WTC11 (cell line): ENCODE data around the gene WDFY4. TPM values are rescaled to one million over a fixed set of nuclear protein-coding genes. Genes with fewer than 3 reads are reported as not detected.

Experiments used
- ATAC-seq: fragments of 200-7000 bp; cut with Tn5 transposase; 2 replicates; pipeline ENCODE4 v1.10.0; 2021; ENCODE audit warnings: mild to moderate bottlenecking, moderate library complexity
- CTCF ChIA-PET: fragments of 300-600 bp; sonication (Branson Sonifier 250); formaldehyde crosslinking; loops from one replicate; lab custom pipeline; 2021; ENCODE audit warnings: antibody characterized with exemption; lab: Charles Lee
- POLR2A ChIA-PET: fragments of 350-600 bp; sonication (Branson Sonifier 250); formaldehyde crosslinking; loops from one replicate; lab custom pipeline; 2021; ENCODE audit warnings: antibody characterized with exemption; lab: Charles Lee
- DNase-seq: peaks from one replicate; pipeline ENCODE4 v3.0.0; 2021; ENCODE audit warnings: low spot score
- H3K27ac Mint-ChIP-seq: 2 replicates; pipeline ENCODE4 v1.8.0; 2021; ENCODE audit warnings: mixed read lengths
- H3K27me3 Mint-ChIP-seq: 2 replicates; pipeline ENCODE4 v1.8.0; 2021; ENCODE audit warnings: low read depth, mild to moderate bottlenecking, moderate library complexity, mixed read lengths
- H3K36me3 Mint-ChIP-seq: 2 replicates; pipeline ENCODE4 v1.8.0; 2021; ENCODE audit warnings: mixed read lengths
- H3K4me1 Mint-ChIP-seq: 2 replicates; pipeline ENCODE4 v1.8.0; 2022; ENCODE audit warnings: mixed read lengths
- H3K4me3 Mint-ChIP-seq: 2 replicates; pipeline ENCODE4 v1.8.0; 2021; ENCODE audit warnings: mild to moderate bottlenecking, moderate library complexity, mixed read lengths
- H3K9me3 Mint-ChIP-seq: 2 replicates; pipeline ENCODE4 v1.8.0; 2021; ENCODE audit warnings: mixed read lengths
- ARID4B ChIP-seq: sonication (generic); formaldehyde crosslinking; IDR thresholded peaks from 2 replicates; pipeline ENCODE4 v1.8.0; 2023; ENCODE audit warnings: missing genetic modification reagents, mild to moderate bottlenecking, borderline replicate concordance
- ATF1 ChIP-seq: sonication (generic); formaldehyde crosslinking; IDR thresholded peaks from 2 replicates; pipeline ENCODE4 v1.8.1; 2023; ENCODE audit warnings: mild to moderate bottlenecking, moderate library complexity, missing genetic modification reagents
- CBFB ChIP-seq: sonication (generic); formaldehyde crosslinking; IDR thresholded peaks from 2 replicates; pipeline ENCODE4 v1.8.1; 2022; ENCODE audit warnings: mild to moderate bottlenecking, low read depth, missing genetic modification reagents
- E2F1 ChIP-seq: sonication (generic); formaldehyde crosslinking; IDR thresholded peaks from 2 replicates; pipeline ENCODE4 v1.8.0; 2022; ENCODE audit warnings: mild to moderate bottlenecking, missing genetic modification reagents
- EMX1 ChIP-seq: fragments of 250-450 bp; sonication (Bioruptor Pico); IDR thresholded peaks from 2 replicates; pipeline ENCODE4 v1.8.0; 2021; ENCODE audit warnings: mild to moderate bottlenecking
- ERG ChIP-seq: fragments of 250-450 bp; sonication (Bioruptor Pico); IDR thresholded peaks from 2 replicates; pipeline ENCODE4 v1.8.0; 2021; ENCODE audit warnings: mild to moderate bottlenecking
- FOXK1 ChIP-seq: sonication (generic); formaldehyde crosslinking; IDR thresholded peaks from 2 replicates; pipeline ENCODE4 v1.8.0; 2022; ENCODE audit warnings: mild to moderate bottlenecking, moderate library complexity, missing genetic modification reagents
- HMGXB4 ChIP-seq: sonication (generic); formaldehyde crosslinking; IDR thresholded peaks from 2 replicates; pipeline ENCODE4 v1.8.1; 2023; ENCODE audit warnings: mild to moderate bottlenecking, moderate library complexity, missing genetic modification reagents
- KAT7 ChIP-seq: sonication (generic); formaldehyde crosslinking; IDR thresholded peaks from 2 replicates; pipeline ENCODE4 v1.8.1; 2023; ENCODE audit warnings: missing genetic modification reagents, mild to moderate bottlenecking, borderline replicate concordance
- NFYB ChIP-seq: sonication (generic); formaldehyde crosslinking; conservative IDR thresholded peaks from 2 replicates; pipeline ENCODE4 v1.8.0; 2022; ENCODE audit warnings: low read depth, missing genetic modification reagents
- NR1H2 ChIP-seq: sonication (generic); formaldehyde crosslinking; IDR thresholded peaks from 2 replicates; pipeline ENCODE4 v1.9.0; 2021; ENCODE audit warnings: mild to moderate bottlenecking, moderate library complexity, missing genetic modification reagents
- PRDM15 ChIP-seq: sonication (generic); formaldehyde crosslinking; IDR thresholded peaks from 2 replicates; pipeline ENCODE4 v1.8.0; 2022; ENCODE audit warnings: missing genetic modification reagents
- PREB ChIP-seq: sonication (generic); formaldehyde crosslinking; IDR thresholded peaks from 2 replicates; pipeline ENCODE4 v1.8.1; 2022; ENCODE audit warnings: mild to moderate bottlenecking, missing genetic modification reagents, moderate library complexity, borderline replicate concordance
- RORB ChIP-seq: fragments of 250-450 bp; sonication (Bioruptor Pico); IDR thresholded peaks from 2 replicates; pipeline ENCODE4 v1.9.0; 2021; ENCODE audit warnings: mild to moderate bottlenecking
- SOX15 ChIP-seq: fragments of 250-450 bp; sonication (Bioruptor Pico); IDR thresholded peaks from 2 replicates; pipeline ENCODE4 v1.9.0; 2021; ENCODE audit warnings: mild to moderate bottlenecking
- ZNF138 ChIP-seq: sonication (generic); formaldehyde crosslinking; conservative IDR thresholded peaks from 2 replicates; pipeline ENCODE4 v1.8.1; 2022; ENCODE audit warnings: mild to moderate bottlenecking, moderate library complexity, missing genetic modification reagents
- ZNF396 ChIP-seq: fragments of 250-450 bp; sonication (Bioruptor Pico); IDR thresholded peaks from 2 replicates; pipeline ENCODE4 v1.8.0; 2021; ENCODE audit warnings: mild to moderate bottlenecking, moderate library complexity, borderline replicate concordance
- ZNF423 ChIP-seq: fragments of 250-450 bp; sonication (Bioruptor Pico); IDR thresholded peaks from 2 replicates; pipeline ENCODE4 v2.1.2; 2022; ENCODE audit warnings: mild to moderate bottlenecking, moderate library complexity
- ZNF671 ChIP-seq: fragments of 250-450 bp; sonication (Bioruptor Pico); IDR thresholded peaks from 2 replicates; pipeline ENCODE4 v1.8.0; 2021; ENCODE audit warnings: mild to moderate bottlenecking
- total RNA-seq: library from RNA; stranded (reverse); gene quantifications from 3 replicates; pipeline ENCODE4 v1.2.3, GENCODE V29; 2021

Gene WDFY4
- total RNA-seq, 1 experiment from 2014 or later = 0.13 TPM

GRCh38 chr10:49001870-49002672 is 317.4 kb downstream of the WDFY4 start:
- H3K27ac Mint-ChIP-seq = no peak overlapping the region
- no peak for DNase-seq
- peaks cover 8% of the 10 kb centered on the region for H3K9me3 Mint-ChIP-seq
- CTCF ChIA-PET = interaction anchor here (0.9 to 1.5 kb wide), 7 partner anchors 11 to 517 kb away, joined by 3 to 9 read pairs (median 4); no protein-coding TSS in a partner anchor
- POLR2A ChIA-PET = interaction anchor here (0.6 kb wide), 1 partner anchor 105 kb away, joined by 3 read pairs; no protein-coding TSS in a partner anchor
- no peaks in the 10 kb centered on the region; the same call in 1 of the 2 replicates for H3K36me3 Mint-ChIP-seq
- peak; percentile 39 for ATAC-seq
- no peak overlapping the region for H3K4me3 Mint-ChIP-seq
- TF ChIP-seq ATF1 (CRISPR knock-in tag) = no peak
- no peak for TF ChIP-seq CBFB
- TF ChIP-seq E2F1 (CRISPR knock-in tag) = no peak
- no peaks in the 10 kb centered on the region for H3K27me3 Mint-ChIP-seq
- peaks cover 13% of the 10 kb centered on the region for H3K4me1 Mint-ChIP-seq

- Mint-ChIP-seq H3K27me3 (no peaks in the 10 kb centered on the region), H3K36me3 (no peaks in the 10 kb centered on the region; the same call in 1 of the 2 replicates), H3K9me3 (peaks cover 8% of the 10 kb centered on the region), H3K4me3 (no peak overlapping the region), H3K4me1 (peaks cover 13% of the 10 kb centered on the region), H3K27ac (no peak overlapping the region)
- ChIA-PET CTCF (no interaction called here), POLR2A (no interaction called here)
- DNase-seq (no peak), ATAC-seq (no peak)
- TF ChIP-seq ZNF671 (CRISPR knock-in tag) (no peak), ZNF138 (CRISPR knock-in tag) (no peak), ARID4B (CRISPR knock-in tag) (no peak), ZNF423 (CRISPR knock-in tag) (no peak), SOX15 (no peak), RORB (CRISPR knock-in tag) (no peak), EMX1 (CRISPR knock-in tag) (no peak), NFYB (CRISPR knock-in tag) (no peak), FOXK1 (CRISPR knock-in tag) (no peak), PREB (CRISPR knock-in tag) (no peak), HMGXB4 (CRISPR knock-in tag) (no peak), NR1H2 (no peak), ERG (CRISPR knock-in tag) (no peak), KAT7 (no peak), ZNF396 (CRISPR knock-in tag) (no peak), PRDM15 (CRISPR knock-in tag) (no peak), E2F1 (CRISPR knock-in tag) (no peak)
Measured at GRCh38 chr10:49005270-49005669, 320.6 kb downstream of the WDFY4 start.
